HG02852 (cell line): ENCODE measurements around the gene OPN1LW.
"Not testable (repeated sequence)": the region's sequence is repeated elsewhere in the genome, so short reads cannot be mapped to it uniquely, and the experiment has no call there.

ENCODE experiments used
- ATAC-seq: cut with Tn5 transposase; IDR thresholded peaks from one replicate; pipeline ENCODE4 v1.9.1; 2021; ENCODE audit warnings: mild to moderate bottlenecking, moderate library complexity; ENCODE audit not compliant: unreplicated experiment

Gene OPN1LW

GRCh38 chrX:154144010-154144409 is at the start of gene OPN1LW:
OPN1LW (plus strand) TSS chrX:154144243; CDS start chrX:154144284, 41 bp downstream.
- ATAC-seq = not testable (repeated sequence)

- ATAC-seq = no peak
Measured at GRCh38 chrX:154094833-154095232, 49.2 kb upstream of the OPN1LW start.

GRCh38 chrX:154096140-154097002 is 47.7 kb upstream of the OPN1LW start:
- ATAC-seq = no peak

- peak; percentile 29 for ATAC-seq
Measured at GRCh38 chrX:154097003-154097588, 46.9 kb upstream of the OPN1LW start.

GRCh38 chrX:154097589-154098541 is 46.2 kb upstream of the OPN1LW start, which contains the start of gene MECP2:
MECP2 (minus strand) TSS chrX:154097717.
- peak; percentile 81 for ATAC-seq

- ATAC-seq = no peak
Measured at GRCh38 chrX:154098551-154098950, 45.5 kb upstream of the OPN1LW start.

GRCh38 chrX:154113729-154114128 is 30.3 kb upstream of the OPN1LW start:
- no peak for ATAC-seq

GRCh38 chrX:154114652-154115051 is 29.4 kb upstream of the OPN1LW start:
- no peak for ATAC-seq

- ATAC-seq = no peak
Measured at GRCh38 chrX:154115071-154115470, 29.0 kb upstream of the OPN1LW start.

- no peak for ATAC-seq
Measured at GRCh38 chrX:154115750-154116149, 28.3 kb upstream of the OPN1LW start.

GRCh38 chrX:154116426-154117211 is 27.4 kb upstream of the OPN1LW start:
- no peak for ATAC-seq

- ATAC-seq = no peak
Measured at GRCh38 chrX:154117566-154117965, 26.5 kb upstream of the OPN1LW start.

GRCh38 chrX:154120567-154120966 is 23.5 kb upstream of the OPN1LW start:
- no peak for ATAC-seq

- ATAC-seq = no peak
Measured at GRCh38 chrX:154121207-154121606, 22.8 kb upstream of the OPN1LW start.

GRCh38 chrX:154121961-154122360 is 22.1 kb upstream of the OPN1LW start:
- no peak for ATAC-seq

- no peak for ATAC-seq
Measured at GRCh38 chrX:154123241-154124219, 20.5 kb upstream of the OPN1LW start.

GRCh38 chrX:154125391-154126040 is 18.5 kb upstream of the OPN1LW start:
- ATAC-seq = no peak

GRCh38 chrX:154126101-154126500 is 17.9 kb upstream of the OPN1LW start:
- no peak for ATAC-seq

- no peak for ATAC-seq
Measured at GRCh38 chrX:154131955-154132354, 12.1 kb upstream of the OPN1LW start.
